Ramos (cell line): ENCODE measurements around the gene SLC10A1.

Experiments
- in situ Hi-C: fragments of 300-500 bp; cut with MboI; formaldehyde crosslinking; loops from one replicate; pipeline ENCODE4 v1.14.3; 2022; ENCODE audit warnings: low sequenced_read_pairs; ENCODE audit not compliant: unreplicated experiment

SLC10A1 gene

DNA sequence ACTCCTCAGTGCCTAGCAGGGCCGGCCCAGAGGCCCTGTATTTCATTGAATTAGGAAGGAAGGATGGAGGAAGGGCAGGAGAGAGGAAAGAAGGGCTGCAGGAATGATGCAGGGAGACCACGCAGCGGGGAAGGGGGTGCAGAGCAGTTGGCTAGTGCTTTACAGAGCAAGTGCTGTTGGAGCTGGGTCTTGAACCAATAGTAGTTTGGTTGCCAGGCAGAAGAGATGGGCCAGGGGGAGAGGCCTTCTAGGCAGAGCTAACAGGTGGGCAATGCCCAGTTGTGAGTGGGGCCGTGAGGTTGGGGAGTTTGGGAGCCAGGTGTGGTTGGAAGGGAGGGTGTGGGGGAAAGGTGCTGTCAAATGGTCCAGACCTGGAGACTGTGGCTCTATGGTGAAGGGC, 69.2 kb downstream of the SLC10A1 start:
- in situ Hi-C loops: loop anchor here (25.0 kb wide), 1 partner anchor 466 kb away; the partner anchor contains the start of gene GALNT16

DNA sequence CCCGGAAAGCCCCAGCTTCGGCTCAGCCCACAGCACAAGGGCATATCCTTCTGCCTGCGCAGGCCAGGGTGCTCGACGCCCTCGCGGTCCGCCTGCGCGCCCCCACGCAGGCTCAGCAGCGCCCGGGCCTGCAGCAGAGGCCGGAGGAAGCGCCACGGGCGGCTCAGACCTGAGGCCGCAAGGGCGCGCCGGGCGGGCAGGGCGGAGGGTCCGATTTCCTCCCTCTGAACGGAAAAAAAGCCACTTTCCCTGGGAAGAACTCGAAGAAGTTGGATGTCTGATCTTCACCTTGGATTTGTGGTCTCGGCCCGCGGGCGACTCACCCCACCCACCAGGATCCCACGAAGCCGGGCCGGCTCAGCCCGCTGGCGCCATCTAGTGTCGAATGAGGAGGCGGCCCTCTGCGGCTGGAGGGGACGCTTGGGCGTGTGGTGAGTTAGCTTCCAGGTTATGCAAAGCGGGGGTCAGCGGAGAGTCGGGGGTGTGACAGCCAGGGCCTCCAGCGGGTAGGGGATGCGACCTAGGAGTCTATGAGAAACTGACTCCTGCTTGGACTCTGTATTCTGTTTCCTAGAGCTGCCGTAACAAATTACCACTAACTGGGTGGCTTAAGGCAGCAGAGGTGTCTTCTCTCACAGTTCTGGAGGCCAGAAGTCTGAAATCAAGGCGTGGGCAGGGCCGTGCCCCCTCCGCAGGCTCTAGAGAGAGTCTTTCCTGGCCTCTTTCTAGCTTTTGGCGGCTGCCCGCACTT, 70.1 kb downstream of the SLC10A1 start:
- in situ Hi-C loops: loop anchor here (25.0 kb wide), 1 partner anchor 465 kb away; the partner anchor contains the start of gene GALNT16
